K562 (cell line): ENCODE data around the gene FLRT1. TPM values are rescaled to one million over a fixed set of nuclear protein-coding genes. Genes with fewer than 3 reads are reported as not detected.

ENCODE experiments used
- ATAC-seq: fragments of 200-7000 bp; cut with Tn5 transposase; 3 replicates; pipeline ENCODE4 v1.9.1; 2020; ENCODE audit warnings: moderate library complexity
- BruUV-seq: library from RNA; stranded (reverse); fragments of 400-500 nt; replicated peaks from 2 replicates; lab custom pipeline; 2021; lab: Mats Ljungman, UMichigan
- CTCF ChIA-PET: fragments of 300-600 bp; formaldehyde crosslinking; extraction: SDS; loops from one replicate; lab custom pipeline; 2021; ENCODE audit warnings: low intra/inter-chr PET ratio; lab: Yijun Ruan, JAX
- POLR2A ChIA-PET: fragments of 300-600, 350-650 bp; sonication (Branson Sonifier 250); formaldehyde crosslinking; extraction: SDS; loops from one replicate; lab custom pipeline; 2021; ENCODE audit warnings: antibody characterized with exemption, inconsistent platforms; lab: Yijun Ruan, JAX
- DNase-seq, 4 experiments: peaks; one replicate each; pipeline versions ENCODE4 v3.0.0 to v3.0.0-alpha.2; 2011 to 2018; ENCODE audit warnings: low spot score in 3 of 4, mixed read lengths in 3 of 4; ENCODE audit errors: extremely low read depth in 1 of 4
- FAIRE-seq: peaks from 2 replicates; lab custom pipeline; 2011; peaks lifted over from hg19 to GRCh38; lab: Jason Lieb, UNC
- H2AFZ ChIP-seq: 2 replicates; pipeline ENCODE4 v1.6.0; 2011; ENCODE audit warnings: low read depth, low read length, control low read depth, inconsistent platforms
- H3K27ac ChIP-seq: fragments of 200-600 bp; 3 replicates; pipeline ENCODE4 v1.8.0; 2011; ENCODE audit warnings: low read depth, mild to moderate bottlenecking, control low read depth, inconsistent platforms, low read length, moderate library complexity, mixed read lengths; ENCODE audit errors: extremely low read depth
- H3K27me3 ChIP-seq, 2 experiments: fragments of 300-600 bp in 1 of 2; 2 replicates in 1 of 2; 3 replicates in 1 of 2; pipeline versions ENCODE4 v1.6.0 to v1.8.0; 2011; ENCODE audit warnings: inconsistent platforms in 2 of 2, low read length in 2 of 2, mild to moderate bottlenecking in 1 of 2, mixed read lengths in 1 of 2, moderate library complexity in 1 of 2; ENCODE audit not compliant: control insufficient read depth in 2 of 2, insufficient read depth in 2 of 2
- H3K36me3 ChIP-seq: fragments of 300-600 bp; 3 replicates; pipeline ENCODE4 v1.8.0; 2011; ENCODE audit warnings: mild to moderate bottlenecking, low read length, inconsistent platforms; ENCODE audit not compliant: control insufficient read depth, insufficient read depth
- H3K4me1 ChIP-seq, 2 experiments: fragments of 200-600 bp in 1 of 2; replicated peaks in 1 of 2; 2 replicates in 1 of 2; 3 replicates in 1 of 2; pipeline versions ENCODE4 v1.5.1 to v1.8.0; 2011; ENCODE audit warnings: inconsistent platforms in 2 of 2, low read length in 2 of 2, mild to moderate bottlenecking in 1 of 2, mixed read lengths in 1 of 2, moderate library complexity in 1 of 2; ENCODE audit not compliant: control insufficient read depth in 2 of 2, insufficient read depth in 2 of 2
- H3K4me2 ChIP-seq: 2 replicates; pipeline ENCODE4 v1.6.1; 2011; ENCODE audit warnings: low read length, control low read depth, inconsistent platforms, mixed read lengths; ENCODE audit not compliant: insufficient read depth
- H3K4me3 ChIP-seq: fragments of 200-600 bp; sonication (generic), shearing (Covaris generic); 2 replicates; pipeline ENCODE4 v1.5.1; 2016; ENCODE audit warnings: control low read depth, inconsistent platforms
- H3K79me2 ChIP-seq: fragments of 200-600 bp; 3 replicates; pipeline ENCODE4 v1.8.0; 2011; ENCODE audit warnings: low read length, inconsistent platforms; ENCODE audit not compliant: control insufficient read depth, insufficient read depth
- H3K9ac ChIP-seq, 2 experiments: 2 replicates each; pipeline versions ENCODE4 v1.6.0 to v1.6.1; 2011; ENCODE audit warnings: low read depth in 2 of 2, low read length in 2 of 2, control low read depth in 1 of 2, inconsistent platforms in 1 of 2, mild to moderate bottlenecking in 1 of 2, mixed read lengths in 1 of 2; ENCODE audit not compliant: insufficient read depth in 1 of 2
- H3K9me1 ChIP-seq: one replicate; pipeline ENCODE4 v1.6.0; 2011; ENCODE audit warnings: inconsistent platforms, mild to moderate bottlenecking, low read length, moderate library complexity; ENCODE audit not compliant: control insufficient read depth, insufficient read depth
- H3K9me3 ChIP-seq: replicated peaks from 2 replicates; pipeline ENCODE4 v1.5.1; 2011; ENCODE audit warnings: low read depth, low read length, inconsistent platforms; ENCODE audit not compliant: control insufficient read depth, insufficient read depth
- H4K20me1 ChIP-seq: replicated peaks from 2 replicates; pipeline ENCODE4 v1.6.1; 2011; ENCODE audit warnings: low read length, inconsistent platforms, mixed read lengths; ENCODE audit not compliant: control insufficient read depth, insufficient read depth
- ZFP36 ChIP-seq: fragments of 150-350 bp; IDR thresholded peaks from 2 replicates; pipeline ENCODE4 v1.6.1; 2018; ENCODE audit warnings: low read length, low read depth; ENCODE audit not compliant: partially characterized antibody
- ZNF124 ChIP-seq: sonication (generic); formaldehyde crosslinking; IDR thresholded peaks from 2 replicates; pipeline ENCODE4 v1.8.1; 2022; ENCODE audit warnings: missing genetic modification reagents
- WGBS: fragments of 100-300 bp; shearing (Covaris generic); methylation state at CpG from one replicate; pipeline ENCODE4 v1.1.6; 2016; ENCODE audit warnings: low coverage, mixed read lengths; ENCODE audit not compliant: insufficient coverage; ENCODE audit errors: missing lambda C conversion rate; 5-methylcytosine and 5-hydroxymethylcytosine counted together
- in situ Hi-C: fragments of 300-500 bp; cut with MboI; formaldehyde crosslinking; loops from 4 replicates; pipeline ENCODE4 v1.15.0; 2018; ENCODE audit warnings: inconsistent platforms, mixed read lengths
- intact Hi-C: fragments of 100-400 bp; cut with micrococcal nuclease; formaldehyde crosslinking; loops from 2 replicates; pipeline ENCODE4 v1.14.2; 2022
- polyA plus RNA-seq, 8 experiments: library from polyadenylated mRNA; depleted of rRNA in 4 of 8; stranded (reverse) in 5 of 8; unstranded in 3 of 8; fragments of >200 nt; fragmentation: Nextera tagmentation in 2 of 8; fragmentation: Illumina TruSeq in 1 of 8; extraction: Ambion mirVana in 2 of 8; extraction: Trizol in 1 of 8; gene quantifications; 2 replicates each; pipeline versions ENCODE4 v1.2.1 to v1.2.3, GENCODE V29; 2011 to 2014; ENCODE audit warnings: inconsistent platforms in 1 of 8, missing spikeins in 1 of 8
- total RNA-seq, 7 experiments: library from RNA; depleted of rRNA in 6 of 7; stranded (reverse); fragments of >200 nt in 6 of 7; fragmentation: Illumina TruSeq in 2 of 7; extraction: Trizol in 2 of 7; gene quantifications; 2 replicates each; pipeline versions ENCODE4 v1.2.1 to v1.2.3, GENCODE V29; 2011 to 2021; ENCODE audit warnings: low replicate concordance in 1 of 7

FLRT1 gene
- total and polyA plus RNA-seq, 9 of the 15 experiments (the other 6 are each of a cell fraction or from before 2014, with no cell fraction given) = not detected

GRCh38 chr11:64019106-64020037 is 16.4 kb upstream of the FLRT1 start:
- Histone ChIP-seq H3K4me3 (no peak overlapping the region), H4K20me1 (peaks cover 59% of the 10 kb centered on the region), H3K36me3 (no peaks in the 10 kb centered on the region), H2AFZ (no peak overlapping the region), H3K79me2 (no peaks in the 10 kb centered on the region), H3K27ac (no peak overlapping the region), H3K9me3 (no peaks in the 10 kb centered on the region), H3K9me1 (no peaks in the 10 kb centered on the region), H3K9ac (peak overlapping the region in 1 of 2 experiments; percentile 14; a peak in 1 of 4 replicates), H3K27me3 (peaks cover 0 to 4% of the 10 kb centered on the region in 2 experiments; a peak in 1 of 5 replicates), H3K4me1 (peaks cover 0 to 49% of the 10 kb centered on the region in 2 experiments; a peak in 2 of 5 replicates), H3K4me2 (no peak overlapping the region)
- FAIRE-seq = no peak
- TF ChIP-seq ZNF124 (CRISPR knock-in tag) = no peak
- TF ChIP-seq ZFP36 = peak; percentile 91
- BruUV-seq = no TSS peak
- DNase-seq = no peak
- intact Hi-C loops = no loop called here
- POLR2A ChIA-PET = interaction anchor here (0.7 to 1.0 kb wide), 4 partner anchors 12 to 79 kb away, joined by 3 read pairs; no protein-coding TSS in a partner anchor
- CTCF ChIA-PET = no interaction called here
- 38% methylated on average over 20 of the region's 27 CpGs for WGBS
- ATAC-seq = 0 out of 3 replicates have a peak, but pooled peaks have one; percentile 24
- in situ Hi-C loops = no loop called here
